PFSK-1 (cell line): ENCODE data around the gene TIGD1.

Experiments
- POLR2AphosphoS5 ChIP-seq: IDR thresholded peaks from 2 replicates; pipeline ENCODE4 v1.6.1; 2012; ENCODE audit warnings: low read depth, mild to moderate bottlenecking, control low read depth, low read length, moderate library complexity
- REST ChIP-seq, 2 experiments: IDR thresholded peaks; 2 replicates each; pipeline versions ENCODE4 v1.6.1 to v1.8.0; 2011 to 2012; ENCODE audit warnings: low read depth in 2 of 2, low read length in 2 of 2, control low read depth in 1 of 2, inconsistent platforms in 1 of 2, mild to moderate bottlenecking in 1 of 2, moderate library complexity in 1 of 2; ENCODE audit not compliant: insufficient read depth in 1 of 2
- SIN3A ChIP-seq: IDR thresholded peaks from 2 replicates; pipeline ENCODE4 v1.6.1; 2012; ENCODE audit warnings: mild to moderate bottlenecking, low read length, moderate library complexity, borderline replicate concordance; ENCODE audit not compliant: insufficient read depth
- TAF1 ChIP-seq: IDR thresholded peaks from 2 replicates; pipeline ENCODE4 v1.6.1; 2012; ENCODE audit warnings: low read length, control low read depth, borderline replicate concordance; ENCODE audit not compliant: insufficient read depth

GRCh38 chr2:232578626-232579025 lies 28.3 kb upstream of the TIGD1 start:
- TF ChIP-seq POLR2AphosphoS5 (no peak), REST (IDR thresholded peaks at IDR 0.05; ENCODE audit: insufficient read depth in 1 of 2, low read depth in 2 of 2, low read length in 2 of 2) (no peak), TAF1 (no peak), SIN3A (no peak)
